Measurements from ENCODE around the gene RAB4B. TPM values are rescaled to one million over a fixed set of nuclear protein-coding genes. Genes with fewer than 3 reads are reported as not detected.

Gene RAB4B
- total RNA-seq, 1 experiment from 2014 or later: 10.1 TPM

DNA sequence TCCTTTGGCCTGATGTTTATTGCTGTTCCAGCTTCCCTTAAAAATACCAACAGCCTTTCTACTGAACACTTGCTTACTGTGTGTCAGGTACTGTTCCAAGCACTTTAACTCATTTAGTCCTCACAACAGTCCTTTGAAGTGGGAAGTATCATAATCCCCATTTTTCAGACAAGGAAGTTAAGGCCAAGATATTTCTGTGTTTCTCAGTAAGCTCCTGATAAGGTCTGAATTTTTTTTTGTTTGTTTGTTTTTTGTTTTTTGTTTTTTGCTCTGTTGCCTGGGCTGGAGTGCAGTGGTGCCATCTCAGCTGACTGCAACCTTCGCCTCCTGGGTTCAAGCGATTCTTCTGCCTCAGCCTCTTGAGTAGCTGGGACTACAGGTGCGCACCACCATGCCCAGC, 19.6 kb upstream of the RAB4B start:
- no peak overlapping the region for H3K27ac Mint-ChIP-seq (ENCODE audit: low read depth, unreplicated experiment)
- H3K4me3 Mint-ChIP-seq (ENCODE audit: unreplicated experiment): no peak overlapping the region
- H3K4me1 Mint-ChIP-seq (ENCODE audit: insufficient read depth, unreplicated experiment): peaks cover 22% of the 10 kb centered on the region
- DNase-seq (ENCODE audit: unreplicated experiment): no peak
- no peaks in the 10 kb centered on the region for H3K9me3 Mint-ChIP-seq (ENCODE audit: unreplicated experiment)
- POLR2A ChIA-PET: no interaction called here
- TF ChIP-seq, protein P1, sequence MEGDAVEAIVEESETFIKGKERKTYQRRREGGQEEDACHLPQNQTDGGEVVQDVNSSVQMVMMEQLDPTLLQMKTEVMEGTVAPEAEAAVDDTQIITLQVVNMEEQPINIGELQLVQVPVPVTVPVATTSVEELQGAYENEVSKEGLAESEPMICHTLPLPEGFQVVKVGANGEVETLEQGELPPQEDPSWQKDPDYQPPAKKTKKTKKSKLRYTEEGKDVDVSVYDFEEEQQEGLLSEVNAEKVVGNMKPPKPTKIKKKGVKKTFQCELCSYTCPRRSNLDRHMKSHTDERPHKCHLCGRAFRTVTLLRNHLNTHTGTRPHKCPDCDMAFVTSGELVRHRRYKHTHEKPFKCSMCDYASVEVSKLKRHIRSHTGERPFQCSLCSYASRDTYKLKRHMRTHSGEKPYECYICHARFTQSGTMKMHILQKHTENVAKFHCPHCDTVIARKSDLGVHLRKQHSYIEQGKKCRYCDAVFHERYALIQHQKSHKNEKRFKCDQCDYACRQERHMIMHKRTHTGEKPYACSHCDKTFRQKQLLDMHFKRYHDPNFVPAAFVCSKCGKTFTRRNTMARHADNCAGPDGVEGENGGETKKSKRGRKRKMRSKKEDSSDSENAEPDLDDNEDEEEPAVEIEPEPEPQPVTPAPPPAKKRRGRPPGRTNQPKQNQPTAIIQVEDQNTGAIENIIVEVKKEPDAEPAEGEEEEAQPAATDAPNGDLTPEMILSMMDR (IDR thresholded peaks at IDR 0.05; ENCODE audit: unreplicated experiment): no peak
- no peaks in the 10 kb centered on the region for H3K27me3 Mint-ChIP-seq (ENCODE audit: insufficient read depth, unreplicated experiment)
- intact Hi-C loops (cut with micrococcal nuclease): no loop called here
- peaks cover 99% of the 10 kb centered on the region for H3K36me3 Mint-ChIP-seq (ENCODE audit: insufficient read depth, unreplicated experiment)
- no TSS peak for BruUV-seq (replicated peaks)
- CTCF ChIA-PET: interaction anchor here (0.6 to 1.6 kb wide), 4 partner anchors 31 to 1321 kb away, joined by 3 to 5 read pairs (median 4); no protein-coding TSS in a partner anchor

DNA sequence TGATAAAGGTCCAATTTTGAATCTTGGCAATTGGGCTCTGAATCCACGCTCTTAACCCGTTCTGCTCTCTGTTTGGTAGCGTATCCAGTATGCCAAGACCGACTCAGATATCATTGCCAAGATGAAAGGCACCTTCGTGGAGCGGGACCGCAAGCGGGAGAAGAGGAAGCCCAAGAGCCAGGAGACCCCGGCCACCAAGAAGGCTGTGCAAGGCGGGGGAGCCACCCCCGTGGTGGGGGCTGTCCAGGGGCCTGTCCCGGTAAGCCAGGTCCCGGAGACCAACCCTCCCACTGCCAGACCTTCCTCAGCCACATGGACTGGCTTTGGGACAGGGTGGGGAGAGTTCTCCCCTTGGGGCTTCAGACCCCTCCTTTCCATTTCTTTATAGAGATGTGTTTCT, 18.7 kb upstream of the RAB4B start:
- TF ChIP-seq, protein P1 (IDR thresholded peaks at IDR 0.05; ENCODE audit: unreplicated experiment): no peak
- Mint-ChIP-seq H3K4me3 (ENCODE audit: unreplicated experiment) (no peak overlapping the region), H3K9me3 (ENCODE audit: unreplicated experiment) (no peaks in the 10 kb centered on the region), H3K4me1 (ENCODE audit: insufficient read depth, unreplicated experiment) (peaks cover 20% of the 10 kb centered on the region), H3K27me3 (ENCODE audit: insufficient read depth, unreplicated experiment) (no peaks in the 10 kb centered on the region), H3K36me3 (ENCODE audit: insufficient read depth, unreplicated experiment) (peaks cover 100% of the 10 kb centered on the region), H3K27ac (ENCODE audit: low read depth, unreplicated experiment) (no peak overlapping the region)
- DNase-seq (ENCODE audit: unreplicated experiment): no peak
- BruUV-seq (replicated peaks): no TSS peak
- intact Hi-C loops (cut with micrococcal nuclease): no loop called here
- POLR2A ChIA-PET: interaction anchor here (1.9 kb wide), 1 partner anchor 19 kb away, joined by 9 read pairs; the partner anchor contains the start of gene RAB4B
- CTCF ChIA-PET: interaction anchor here (1.6 kb wide), 1 partner anchor 61 kb away, joined by 5 read pairs; no protein-coding TSS in a partner anchor

DNA sequence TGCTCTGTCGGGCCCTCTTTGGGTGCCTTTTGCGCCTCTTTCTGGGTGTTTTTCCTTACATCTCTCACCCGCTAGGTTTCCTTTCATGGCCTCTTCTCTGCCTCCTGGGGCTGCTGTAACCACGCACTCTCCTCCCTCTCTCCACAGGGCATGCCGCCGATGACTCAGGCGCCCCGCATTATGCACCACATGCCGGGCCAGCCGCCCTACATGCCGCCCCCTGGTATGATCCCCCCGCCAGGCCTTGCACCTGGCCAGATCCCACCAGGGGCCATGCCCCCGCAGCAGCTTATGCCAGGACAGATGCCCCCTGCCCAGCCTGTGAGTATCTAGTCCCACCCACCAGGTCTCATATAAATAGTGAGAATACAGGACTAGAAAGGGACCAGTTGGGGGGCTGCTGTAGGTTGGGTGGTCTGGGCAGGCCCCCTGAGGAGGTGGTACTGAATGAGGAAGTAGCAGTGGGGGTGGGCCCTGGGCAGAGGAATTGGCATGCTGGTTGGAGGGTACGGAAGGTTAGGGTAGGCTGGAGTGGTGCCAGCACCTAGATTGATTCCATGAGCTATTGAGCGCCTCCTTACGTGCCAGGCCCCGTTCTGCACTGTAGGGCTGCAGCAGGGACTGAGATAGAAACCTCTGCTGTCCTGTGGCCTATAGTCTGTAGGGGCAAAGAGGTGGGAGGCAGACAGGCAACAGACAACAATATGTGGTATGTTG, 15.1 kb upstream of the RAB4B start:
- Mint-ChIP-seq H3K27me3 (ENCODE audit: insufficient read depth, unreplicated experiment) (no peaks in the 10 kb centered on the region), H3K27ac (ENCODE audit: low read depth, unreplicated experiment) (no peak overlapping the region), H3K4me1 (ENCODE audit: insufficient read depth, unreplicated experiment) (no peaks in the 10 kb centered on the region), H3K9me3 (ENCODE audit: unreplicated experiment) (no peaks in the 10 kb centered on the region), H3K36me3 (ENCODE audit: insufficient read depth, unreplicated experiment) (peaks cover 100% of the 10 kb centered on the region), H3K4me3 (ENCODE audit: unreplicated experiment) (no peak overlapping the region)
- intact Hi-C loops (cut with micrococcal nuclease): no loop called here
- TF ChIP-seq, protein P1 (IDR thresholded peaks at IDR 0.05; ENCODE audit: unreplicated experiment): no peak
- ChIA-PET POLR2A (no interaction called here), CTCF (no interaction called here)
- no peak for DNase-seq (ENCODE audit: unreplicated experiment)
- no TSS peak for BruUV-seq (replicated peaks)

DNA sequence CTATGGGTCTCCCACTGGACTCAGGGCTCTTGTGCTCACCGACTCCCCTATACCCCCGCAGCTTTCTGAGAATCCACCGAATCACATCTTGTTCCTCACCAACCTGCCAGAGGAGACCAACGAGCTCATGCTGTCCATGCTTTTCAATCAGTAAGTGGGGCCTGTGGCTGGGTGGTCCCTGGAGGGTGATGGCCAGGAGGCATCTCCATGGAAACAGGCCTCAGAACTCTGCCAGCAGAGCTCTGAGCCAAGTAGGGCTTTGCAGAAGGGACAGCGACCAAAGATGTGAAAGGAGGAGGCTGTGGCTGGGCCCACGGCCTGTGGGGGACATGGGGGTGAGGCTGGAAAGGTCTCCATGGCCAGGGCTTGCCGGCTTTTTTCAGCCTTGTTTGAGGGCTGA, 14.5 kb upstream of the RAB4B start:
- H3K27ac Mint-ChIP-seq (ENCODE audit: low read depth, unreplicated experiment): no peak overlapping the region
- no TSS peak for BruUV-seq (replicated peaks)
- TF ChIP-seq, protein P1 (IDR thresholded peaks at IDR 0.05; ENCODE audit: unreplicated experiment): no peak
- H3K4me3 Mint-ChIP-seq (ENCODE audit: unreplicated experiment): no peak overlapping the region
- intact Hi-C loops (cut with micrococcal nuclease): no loop called here
- H3K27me3 Mint-ChIP-seq (ENCODE audit: insufficient read depth, unreplicated experiment): no peaks in the 10 kb centered on the region
- POLR2A ChIA-PET: interaction anchor here (1.0 kb wide), 1 partner anchor 12 kb away, joined by 3 read pairs; no protein-coding TSS in a partner anchor
- H3K36me3 Mint-ChIP-seq (ENCODE audit: insufficient read depth, unreplicated experiment): peaks cover 94% of the 10 kb centered on the region
- CTCF ChIA-PET: no interaction called here
- no peak for DNase-seq (ENCODE audit: unreplicated experiment)
- no peaks in the 10 kb centered on the region for H3K9me3 Mint-ChIP-seq (ENCODE audit: unreplicated experiment)
- no peaks in the 10 kb centered on the region for H3K4me1 Mint-ChIP-seq (ENCODE audit: insufficient read depth, unreplicated experiment)

Data from MCF 10A (cell line).